ENCODE results near the gene SLC38A8. TPM values are rescaled to one million over a fixed set of nuclear protein-coding genes. Genes with fewer than 3 reads are reported as not detected.

SLC38A8 gene
- total and polyA plus RNA-seq, 2 donors (not counting 1 experiment from before 2014, with no cell fraction given), result not detected

DNA sequence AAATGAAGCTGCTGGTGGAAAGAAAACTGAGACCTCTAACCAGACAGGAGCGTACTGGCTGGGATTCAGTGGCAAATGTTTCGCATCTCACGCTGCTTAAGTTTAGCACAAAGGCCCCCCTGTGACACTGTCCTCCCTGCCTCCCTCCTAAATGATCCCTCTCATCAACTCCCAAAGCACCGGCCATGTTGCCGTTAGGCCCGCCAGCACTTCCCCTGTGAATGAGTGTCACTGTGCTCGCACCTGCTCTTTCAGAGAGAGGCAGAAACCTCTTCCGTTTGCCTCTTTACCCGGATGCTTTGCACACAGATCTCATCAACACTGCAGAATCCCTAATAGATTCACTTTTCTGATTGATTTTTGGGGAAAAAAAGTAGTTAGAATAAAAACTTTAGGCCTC lies 47.6 kb upstream of the SLC38A8 start:
- ATAC-seq (ENCODE audit: low read depth), result no peak
- Histone ChIP-seq H4K20me1 (ENCODE audit: control insufficient read depth, insufficient read depth, low read length, poor library complexity, severe bottlenecking) (peaks cover 53% of the 10 kb centered on the region), H3K4me1 (ENCODE audit: control insufficient read depth in 2 of 2, insufficient read depth in 2 of 2, low read length in 2 of 2) (peaks cover 23 to 35% of the 10 kb centered on the region in 2 donors), H3K27ac (ENCODE audit: low read length in 2 of 2) (no peak overlapping the region), H3K79me2 (ENCODE audit: control insufficient read depth, insufficient read depth, low read length) (peaks cover 4% of the 10 kb centered on the region), H3K4me3 (ENCODE audit: control extremely low read depth in 1 of 5, extremely low read depth in 1 of 5, insufficient read depth in 1 of 5, low read depth in 2 of 5, low read length in 4 of 5) (no peak overlapping the region), H3K27me3 (replicated peaks in 1 of 4; ENCODE audit: control extremely low read depth in 1 of 4, control insufficient read depth in 3 of 4, insufficient read depth in 4 of 4, low read length in 3 of 4) (no peaks in the 10 kb centered on the region), H2AFZ (ENCODE audit: insufficient read depth, low read depth, low read length, poor library complexity, severe bottlenecking) (no peak overlapping the region), H3K36me3 (replicated peaks in 1 of 2; ENCODE audit: control extremely low read depth in 1 of 2, control insufficient read depth in 1 of 2, extremely low read depth in 1 of 2, insufficient read depth in 2 of 2, low read length in 1 of 2) (peaks cover 4 to 71% of the 10 kb centered on the region in 2 experiments), H3K9me3 (ENCODE audit: control extremely low read depth in 1 of 3, control insufficient read depth in 2 of 3, insufficient read depth in 1 of 3, low read length in 2 of 3) (no peaks in the 10 kb centered on the region), H3K9ac (ENCODE audit: low read length) (no peak overlapping the region), H3K4me2 (replicated peaks; ENCODE audit: low read depth, low read length, poor library complexity, severe bottlenecking) (no peak overlapping the region)
- CTCF ChIA-PET, result interaction anchor here (1.1 to 5.4 kb wide), 3 partner anchors 27 to 97 kb away, joined by 4 to 32 read pairs (median 4); partner anchors contain the start of genes MBTPS1 and TAF1C
- TF ChIP-seq, protein P1, sequence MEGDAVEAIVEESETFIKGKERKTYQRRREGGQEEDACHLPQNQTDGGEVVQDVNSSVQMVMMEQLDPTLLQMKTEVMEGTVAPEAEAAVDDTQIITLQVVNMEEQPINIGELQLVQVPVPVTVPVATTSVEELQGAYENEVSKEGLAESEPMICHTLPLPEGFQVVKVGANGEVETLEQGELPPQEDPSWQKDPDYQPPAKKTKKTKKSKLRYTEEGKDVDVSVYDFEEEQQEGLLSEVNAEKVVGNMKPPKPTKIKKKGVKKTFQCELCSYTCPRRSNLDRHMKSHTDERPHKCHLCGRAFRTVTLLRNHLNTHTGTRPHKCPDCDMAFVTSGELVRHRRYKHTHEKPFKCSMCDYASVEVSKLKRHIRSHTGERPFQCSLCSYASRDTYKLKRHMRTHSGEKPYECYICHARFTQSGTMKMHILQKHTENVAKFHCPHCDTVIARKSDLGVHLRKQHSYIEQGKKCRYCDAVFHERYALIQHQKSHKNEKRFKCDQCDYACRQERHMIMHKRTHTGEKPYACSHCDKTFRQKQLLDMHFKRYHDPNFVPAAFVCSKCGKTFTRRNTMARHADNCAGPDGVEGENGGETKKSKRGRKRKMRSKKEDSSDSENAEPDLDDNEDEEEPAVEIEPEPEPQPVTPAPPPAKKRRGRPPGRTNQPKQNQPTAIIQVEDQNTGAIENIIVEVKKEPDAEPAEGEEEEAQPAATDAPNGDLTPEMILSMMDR (IDR thresholded peaks at IDR 0.05), result no peak
- no peak for TF ChIP-seq EZH2 (IDR thresholded peaks at IDR 0.05; ENCODE audit: borderline replicate concordance, insufficient read depth, low read depth, low read length, poor library complexity, severe bottlenecking)
- intact Hi-C loops (cut with micrococcal nuclease), result no loop called here
- H3K4me1 Mint-ChIP-seq, result peaks cover 35% of the 10 kb centered on the region
- no peak overlapping the region for H3K4me3 Mint-ChIP-seq
- POLR2A ChIA-PET, result no interaction called here
- H3K27me3 Mint-ChIP-seq, result no peaks in the 10 kb centered on the region
- WGBS (ENCODE audit: insufficient coverage), result 92% methylated on average over 7 of the region's 9 CpGs
- DNase-seq, result no peak
- H3K27ac Mint-ChIP-seq, result peak overlapping the region; percentile 37
- H3K9me3 Mint-ChIP-seq (ENCODE audit: insufficient read depth), result no peaks in the 10 kb centered on the region

DNA sequence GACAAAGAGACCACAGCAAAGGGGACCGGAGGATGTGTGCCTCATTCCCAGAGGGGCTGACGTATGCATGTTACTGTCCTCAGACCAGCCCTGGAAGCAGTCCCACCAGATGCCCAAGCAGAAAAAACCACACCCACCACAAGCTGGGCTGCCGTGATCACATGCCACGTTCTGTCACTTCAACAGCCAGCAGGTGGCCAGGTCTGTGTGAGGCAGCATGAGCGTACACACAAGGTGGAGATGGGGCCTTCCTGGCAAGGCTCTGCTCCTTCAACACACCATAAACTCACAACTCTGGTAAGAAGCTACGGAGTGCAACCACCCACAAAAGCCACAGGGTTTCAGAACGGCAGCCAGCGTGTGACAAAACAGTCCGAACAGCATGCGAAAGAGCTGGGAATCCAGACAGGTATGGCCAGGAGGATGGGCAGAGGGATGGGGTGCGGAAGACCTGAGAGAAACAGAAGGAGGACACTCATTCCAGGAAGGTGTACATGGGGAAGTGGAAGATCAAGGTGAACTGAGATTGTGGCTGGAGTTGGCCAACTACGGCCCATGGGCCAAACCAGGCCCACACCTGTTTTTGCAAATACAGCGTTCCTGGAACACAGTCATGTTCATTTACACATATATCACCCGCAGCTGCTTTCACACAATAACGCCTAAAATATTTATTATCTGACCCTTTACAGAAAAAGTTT lies 46.2 kb upstream of the SLC38A8 start:
- peaks cover 41% of the 10 kb centered on the region for H3K4me1 Mint-ChIP-seq
- peaks cover 2 to 67% of the 10 kb centered on the region in 2 experiments for H3K36me3 ChIP-seq (replicated peaks in 1 of 2; ENCODE audit: control extremely low read depth in 1 of 2, control insufficient read depth in 1 of 2, extremely low read depth in 1 of 2, insufficient read depth in 2 of 2, low read length in 1 of 2)
- H3K4me2 ChIP-seq (replicated peaks; ENCODE audit: low read depth, low read length, poor library complexity, severe bottlenecking), result peak overlapping the region; percentile 43
- intact Hi-C loops (cut with micrococcal nuclease), result loop anchor here (1.0 to 10.0 kb wide), 3 partner anchors 53 to 416 kb away; partner anchors contain the start of genes MEAK7 and TAF1C
- DNase-seq (peak; percentile 71), ATAC-seq (ENCODE audit: low read depth) (peak; percentile 65)
- H3K9ac ChIP-seq (ENCODE audit: low read length), result no peak overlapping the region
- peak overlapping the region in 1 of 2 donors; percentile 13 for H3K27ac ChIP-seq (ENCODE audit: low read length in 2 of 2)
- no peaks in the 10 kb centered on the region for H3K79me2 ChIP-seq (ENCODE audit: control insufficient read depth, insufficient read depth, low read length)
- H2AFZ ChIP-seq (ENCODE audit: insufficient read depth, low read depth, low read length, poor library complexity, severe bottlenecking), result no peak overlapping the region
- WGBS (ENCODE audit: insufficient coverage), result 12% methylated on average over 13 of the region's 15 CpGs
- POLR2A ChIA-PET, result interaction anchor here (0.9 kb wide), 1 partner anchor 28 kb away, joined by 3 read pairs; the partner anchor contains the start of gene MBTPS1
- no peaks in the 10 kb centered on the region for H3K9me3 ChIP-seq (ENCODE audit: control extremely low read depth in 1 of 3, control insufficient read depth in 2 of 3, insufficient read depth in 1 of 3, low read length in 2 of 3)
- CTCF ChIA-PET, result interaction anchor here (0.9 to 5.4 kb wide), 4 partner anchors 28 to 98 kb away, joined by 3 to 32 read pairs (median 8); partner anchors contain the start of genes MBTPS1 and TAF1C
- no peaks in the 10 kb centered on the region for H3K9me3 Mint-ChIP-seq (ENCODE audit: insufficient read depth)
- no peaks in the 10 kb centered on the region for H3K27me3 Mint-ChIP-seq
- peaks cover 28 to 40% of the 10 kb centered on the region in 2 donors for H3K4me1 ChIP-seq (ENCODE audit: control insufficient read depth in 2 of 2, insufficient read depth in 2 of 2, low read length in 2 of 2)
- TF ChIP-seq EZH2 (IDR thresholded peaks at IDR 0.05; ENCODE audit: borderline replicate concordance, insufficient read depth, low read depth, low read length, poor library complexity, severe bottlenecking), result no peak
- TF ChIP-seq, protein P1 (IDR thresholded peaks at IDR 0.05), result peak; percentile 29
- H3K4me3 Mint-ChIP-seq, result peak overlapping the region; percentile 18
- no peak overlapping the region for H3K4me3 ChIP-seq (ENCODE audit: control extremely low read depth in 1 of 5, extremely low read depth in 1 of 5, insufficient read depth in 1 of 5, low read depth in 2 of 5, low read length in 4 of 5)
- peak overlapping the region; percentile 42 for H3K27ac Mint-ChIP-seq
- no peaks in the 10 kb centered on the region for H3K27me3 ChIP-seq (replicated peaks in 1 of 4; ENCODE audit: control extremely low read depth in 1 of 4, control insufficient read depth in 3 of 4, insufficient read depth in 4 of 4, low read length in 3 of 4)
- peaks cover 53% of the 10 kb centered on the region for H4K20me1 ChIP-seq (ENCODE audit: control insufficient read depth, insufficient read depth, low read length, poor library complexity, severe bottlenecking)
